ENCODE measurements around the gene CEP20.

- TF ChIP-seq POLR2AphosphoS5 (IDR thresholded peaks at IDR 0.05; ENCODE audit: low read depth, low read length) (no peak), REST (IDR thresholded peaks at IDR 0.05; ENCODE audit: insufficient read depth in 1 of 2, low read depth in 2 of 2, low read length in 2 of 2) (no peak), SIN3A (IDR thresholded peaks at IDR 0.05; ENCODE audit: borderline replicate concordance, insufficient read depth, low read length) (no peak)
Observed at GRCh38 chr16:15891508-15891907, 3.1 kb upstream of the CEP20 start.

Data from PFSK-1 (cell line).